Erythroblast (primary cell): Measurements from ENCODE around the gene ZNF175.

Experiments used
- GATA1 ChIP-seq: IDR thresholded peaks from 2 replicates; pipeline ENCODE4 v1.6.1; 2011; ENCODE audit warnings: low read depth, mild to moderate bottlenecking, control low read depth, low read length, moderate library complexity
- POLR2A ChIP-seq: IDR thresholded peaks from 2 replicates; pipeline ENCODE4 v1.6.1; 2011; ENCODE audit warnings: mild to moderate bottlenecking, low read length

- TF ChIP-seq POLR2A (peak; percentile 15), GATA1 (no peak)
These were observed 22.2 kb downstream of the ZNF175 start for GRCh38 chr19:51593138-51593890.
